GM12878 (cell line): ENCODE data around the gene BRSK2. TPM values are rescaled to one million over a fixed set of nuclear protein-coding genes. Genes with fewer than 3 reads are reported as not detected.

Experiments
- ATAC-seq: fragments of 200-7000 bp; cut with Tn5 transposase; 3 replicates; pipeline ENCODE4 v1.9.1; 2020; ENCODE audit warnings: mild to moderate bottlenecking, moderate library complexity
- BruUV-seq: library from RNA; stranded (reverse); fragments of 400-500 nt; replicated peaks from 2 replicates; lab custom pipeline; 2021; lab: Mats Ljungman, UMichigan
- CTCF ChIA-PET: fragments of 300-600 bp; sonication (Branson Sonifier 250); formaldehyde crosslinking; extraction: SDS; loops from one replicate; lab custom pipeline; 2021; ENCODE audit warnings: inconsistent platforms; lab: Yijun Ruan, JAX
- POLR2A ChIA-PET: fragments of 350-600 bp; formaldehyde crosslinking; extraction: SDS; loops from one replicate; lab custom pipeline; 2021; ENCODE audit warnings: inconsistent platforms; lab: Charles Lee
- RAD21 ChIA-PET: fragments of 300-600 bp; sonication (Branson Sonifier 250); formaldehyde crosslinking; loops from one replicate; lab custom pipeline; 2023; ENCODE audit warnings: antibody characterized with exemption; ENCODE audit not compliant: unreplicated experiment; lab: Charles Lee
- SMC1A ChIA-PET: fragments of 300-600 bp; sonication (Branson Sonifier 250); formaldehyde crosslinking; loops from one replicate; lab custom pipeline; 2023; ENCODE audit not compliant: unreplicated experiment, uncharacterized antibody; lab: Charles Lee
- DNase-seq: peaks from one replicate; pipeline ENCODE4 v3.0.0-alpha.2; 2011; ENCODE audit warnings: low read depth, low spot score
- FAIRE-seq: peaks from 3 replicates; lab custom pipeline; 2011; peaks lifted over from hg19 to GRCh38; lab: Jason Lieb, UNC
- H2AFZ ChIP-seq: 2 replicates; pipeline ENCODE4 v1.6.0; 2011; ENCODE audit warnings: low read depth, low read length, control low read depth; ENCODE audit not compliant: control insufficient read depth
- H3K27ac ChIP-seq: 2 replicates; pipeline ENCODE4 v1.5.1; 2011; ENCODE audit warnings: control low read depth; ENCODE audit not compliant: control insufficient read depth, insufficient read depth
- H3K27me3 ChIP-seq, 2 experiments: replicated peaks in 1 of 2; 2 replicates each; pipeline versions ENCODE4 v1.6.0 to v1.6.1; 2011; ENCODE audit warnings: low read length in 1 of 2; ENCODE audit not compliant: control insufficient read depth in 2 of 2, insufficient read depth in 2 of 2
- H3K36me3 ChIP-seq, 2 experiments: 2 replicates each; pipeline ENCODE4 v1.5.1; 2011; ENCODE audit warnings: low read length in 1 of 2; ENCODE audit not compliant: control insufficient read depth in 2 of 2, insufficient read depth in 2 of 2
- H3K4me1 ChIP-seq: 2 replicates; pipeline ENCODE4 v1.6.1; 2011; ENCODE audit warnings: mild to moderate bottlenecking, low read length, moderate library complexity, mixed read lengths; ENCODE audit not compliant: control insufficient read depth, insufficient read depth
- H3K4me2 ChIP-seq: 2 replicates; pipeline ENCODE4 v1.6.0; 2011; ENCODE audit warnings: control low read depth; ENCODE audit not compliant: control insufficient read depth, insufficient read depth
- H3K4me3 ChIP-seq: fragments of 200-600 bp; sonication (generic); 2 replicates; pipeline ENCODE4 v1.5.1; 2016
- H3K79me2 ChIP-seq: 2 replicates; pipeline ENCODE4 v1.6.0; 2011; ENCODE audit warnings: low read length; ENCODE audit not compliant: control insufficient read depth, insufficient read depth
- H3K9ac ChIP-seq: 2 replicates; pipeline ENCODE4 v1.8.0; 2011; ENCODE audit warnings: low read length, control low read depth, mixed read lengths; ENCODE audit not compliant: control insufficient read depth, insufficient read depth
- H3K9me3 ChIP-seq: replicated peaks from 3 replicates; pipeline ENCODE4 v1.5.1; 2011; ENCODE audit warnings: mild to moderate bottlenecking, low read length; ENCODE audit not compliant: control insufficient read depth, insufficient read depth
- H4K20me1 ChIP-seq: 2 replicates; pipeline ENCODE4 v1.6.0; 2011; ENCODE audit not compliant: control insufficient read depth, insufficient read depth
- CHD1 ChIP-seq: IDR thresholded peaks from 2 replicates; pipeline ENCODE4 v1.6.1; 2012; ENCODE audit warnings: low read depth, low read length, improper control_type of control experiment
- HDGF ChIP-seq: fragments of 450-650 bp; IDR thresholded peaks from 2 replicates; pipeline ENCODE4 v1.6.1; 2016; ENCODE audit warnings: antibody characterized with exemption
- KDM1A ChIP-seq: fragments of 200-600 bp; sonication (generic); IDR thresholded peaks from 2 replicates; pipeline ENCODE4 v1.6.1; 2016; ENCODE audit warnings: borderline replicate concordance
- LARP7 ChIP-seq: fragments of 450-650 bp; IDR thresholded peaks from 2 replicates; pipeline ENCODE4 v1.6.1; 2017; ENCODE audit warnings: mild to moderate bottlenecking
- NFIC ChIP-seq: IDR thresholded peaks from 2 replicates; pipeline ENCODE4 v1.6.1; 2012; ENCODE audit warnings: low read depth, mild to moderate bottlenecking, inconsistent platforms, low read length, moderate library complexity
- NFXL1 ChIP-seq: fragments of 450-650 bp; IDR thresholded peaks from 2 replicates; pipeline ENCODE4 v1.6.1; 2017; ENCODE audit warnings: antibody characterized with exemption, mild to moderate bottlenecking, borderline replicate concordance
- POLR2A ChIP-seq: IDR thresholded peaks from 2 replicates; pipeline ENCODE4 v1.6.1; 2011; ENCODE audit warnings: low read depth, mild to moderate bottlenecking, low read length
- RB1 ChIP-seq: fragments of 450-650 bp; formaldehyde crosslinking; IDR thresholded peaks from 2 replicates; pipeline ENCODE4 v1.6.1; 2017; ENCODE audit warnings: mild to moderate bottlenecking, borderline replicate concordance
- SREBF1 ChIP-seq: IDR thresholded peaks from 2 replicates; pipeline ENCODE4 v1.6.1; 2012; ENCODE audit warnings: mild to moderate bottlenecking, low read length
- TCF12 ChIP-seq: IDR thresholded peaks from 2 replicates; pipeline ENCODE4 v1.6.1; 2011; ENCODE audit warnings: low read depth, mild to moderate bottlenecking, low read length
- ZSCAN29 ChIP-seq: fragments of 450-650 bp; IDR thresholded peaks from 2 replicates; pipeline ENCODE4 v1.6.1; 2017; ENCODE audit warnings: mild to moderate bottlenecking, moderate library complexity
- ZZZ3 ChIP-seq: IDR thresholded peaks from 2 replicates; pipeline ENCODE4 v1.6.1; 2011; ENCODE audit warnings: low read depth; ENCODE audit not compliant: control insufficient read depth, insufficient read length
- WGBS: methylation state at CpG from one replicate; pipeline ENCODE4 v1.1.6; 2016; ENCODE audit warnings: low lambda C conversion rate; ENCODE audit not compliant: insufficient replicate concordance, insufficient coverage; ENCODE audit errors: missing lambda C conversion rate; 5-methylcytosine and 5-hydroxymethylcytosine counted together
- in situ Hi-C: fragments of 300-500 bp; cut with MboI; formaldehyde crosslinking; loops from 9 replicates; pipeline ENCODE4 v1.14.3; 2018; ENCODE audit warnings: mixed read lengths
- intact Hi-C: fragments of 100-400 bp; cut with micrococcal nuclease; formaldehyde crosslinking; loops from one replicate; pipeline ENCODE4 v1.14.2; 2022; ENCODE audit not compliant: unreplicated experiment
- polyA plus RNA-seq, 11 experiments: library from polyadenylated mRNA; depleted of rRNA in 4 of 11; unstranded in 6 of 11; stranded (reverse) in 5 of 11; fragments of >200 nt; fragmentation: Nextera tagmentation in 4 of 11; fragmentation: Illumina TruSeq in 1 of 11; extraction: Ambion mirVana in 4 of 11; extraction: Trizol in 1 of 11; gene quantifications; 1 replicate in 1 of 11; 2 replicates in 10 of 11; pipeline versions ENCODE4 v1.2.1 to v1.2.3, GENCODE V29; 2011 to 2016; ENCODE audit warnings: inconsistent platforms in 2 of 11, missing spikeins in 2 of 11, low read depth in 1 of 11
- total RNA-seq, 4 experiments: library from RNA; depleted of rRNA in 3 of 4; stranded (reverse); fragments of >200 nt in 3 of 4; fragmentation: Illumina TruSeq in 1 of 4; extraction: Trizol in 1 of 4; gene quantifications; 2 replicates each; pipeline versions ENCODE4 v1.2.1 to v1.2.3, GENCODE V29; 2013 to 2021
- TF ChIP-seq, protein P1 (sequence below): fragments of 150-350 bp; IDR thresholded peaks from 2 replicates; pipeline ENCODE4 v1.6.1; 2016; ENCODE audit warnings: low read depth, low read length
- TF ChIP-seq, protein P2 (sequence below): fragments of 450-650 bp; IDR thresholded peaks from 2 replicates; pipeline ENCODE4 v1.6.1; 2014; ENCODE audit warnings: mild to moderate bottlenecking
- TF ChIP-seq, protein P3 (sequence below): fragments of 150-350 bp; IDR thresholded peaks from 2 replicates; pipeline ENCODE4 v1.6.1; 2014; ENCODE audit warnings: mild to moderate bottlenecking, low read depth, low read length
- TF ChIP-seq, protein P4 (sequence below): fragments of 450-650 bp; conservative IDR thresholded peaks from 2 replicates; pipeline ENCODE4 v1.6.1; 2017; ENCODE audit warnings: mild to moderate bottlenecking, moderate library complexity
- TF ChIP-seq, protein P5 (sequence below): IDR thresholded peaks from 2 replicates; pipeline ENCODE4 v1.6.1; 2011; ENCODE audit warnings: low read depth, mild to moderate bottlenecking, low read length, moderate library complexity, borderline replicate concordance; ENCODE audit errors: extremely low read depth

The BRSK2 gene
- total and polyA plus RNA-seq, 10 of the 15 experiments (the other 5 are each of a cell fraction or from before 2014, with no cell fraction given), result 0.13 TPM; not detected in 9

DNA sequence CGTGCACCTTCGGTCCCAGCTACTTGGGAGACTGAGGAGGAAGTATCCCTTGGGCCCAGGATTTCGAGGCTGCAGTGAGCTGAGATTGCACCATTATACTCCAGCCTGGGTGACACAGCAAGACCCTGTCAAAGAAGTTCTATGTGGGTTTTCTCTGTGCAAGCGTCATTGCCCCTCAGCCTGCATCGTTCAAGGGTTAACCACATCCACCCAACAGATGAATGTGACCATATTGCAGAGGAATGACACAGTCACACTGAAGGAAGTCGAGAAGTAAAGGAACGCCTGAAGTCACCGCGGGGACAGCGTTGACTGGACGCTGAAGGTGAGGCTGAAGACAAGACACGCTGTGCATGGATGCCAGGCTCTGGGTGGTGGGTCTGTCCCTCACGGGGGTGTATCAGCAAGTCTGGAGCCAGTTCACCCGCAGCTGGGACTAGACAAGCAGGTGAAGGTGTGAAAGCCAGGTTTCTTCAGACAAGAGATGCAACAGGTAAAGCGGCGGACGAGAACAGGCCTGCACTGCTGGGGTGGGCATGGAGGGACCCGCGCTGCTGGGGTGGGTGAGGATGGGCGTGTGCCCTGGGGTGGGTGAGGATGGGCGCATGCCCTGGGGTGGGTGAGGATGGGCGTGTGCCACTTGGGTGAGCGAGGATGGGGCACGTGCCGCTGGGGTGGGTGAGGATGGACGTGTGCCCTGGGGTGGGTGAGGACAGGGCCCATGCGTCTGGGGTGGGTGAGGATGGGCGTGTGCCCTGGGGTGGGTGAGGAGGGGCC, 43.8 kb upstream of the BRSK2 start:
- Histone ChIP-seq H3K36me3 (no peaks in the 10 kb centered on the region), H3K4me2 (no peak overlapping the region), H3K27ac (no peak overlapping the region), H2AFZ (no peak overlapping the region), H3K9me3 (no peaks in the 10 kb centered on the region), H3K9ac (no peak overlapping the region), H4K20me1 (no peaks in the 10 kb centered on the region), H3K4me1 (no peaks in the 10 kb centered on the region), H3K27me3 (no peaks in the 10 kb centered on the region)
- in situ Hi-C loops (no loop called here), intact Hi-C loops (no loop called here)
- DNase-seq (no peak), ATAC-seq (no peak), FAIRE-seq (no peak)
- ChIA-PET CTCF (no interaction called here), RAD21 (no interaction called here), POLR2A (no interaction called here), SMC1A (no interaction called here)
- 54% methylated on average over 25 of the region's 28 CpGs for WGBS
- no TSS peak for BruUV-seq
- TF ChIP-seq, protein P1, sequence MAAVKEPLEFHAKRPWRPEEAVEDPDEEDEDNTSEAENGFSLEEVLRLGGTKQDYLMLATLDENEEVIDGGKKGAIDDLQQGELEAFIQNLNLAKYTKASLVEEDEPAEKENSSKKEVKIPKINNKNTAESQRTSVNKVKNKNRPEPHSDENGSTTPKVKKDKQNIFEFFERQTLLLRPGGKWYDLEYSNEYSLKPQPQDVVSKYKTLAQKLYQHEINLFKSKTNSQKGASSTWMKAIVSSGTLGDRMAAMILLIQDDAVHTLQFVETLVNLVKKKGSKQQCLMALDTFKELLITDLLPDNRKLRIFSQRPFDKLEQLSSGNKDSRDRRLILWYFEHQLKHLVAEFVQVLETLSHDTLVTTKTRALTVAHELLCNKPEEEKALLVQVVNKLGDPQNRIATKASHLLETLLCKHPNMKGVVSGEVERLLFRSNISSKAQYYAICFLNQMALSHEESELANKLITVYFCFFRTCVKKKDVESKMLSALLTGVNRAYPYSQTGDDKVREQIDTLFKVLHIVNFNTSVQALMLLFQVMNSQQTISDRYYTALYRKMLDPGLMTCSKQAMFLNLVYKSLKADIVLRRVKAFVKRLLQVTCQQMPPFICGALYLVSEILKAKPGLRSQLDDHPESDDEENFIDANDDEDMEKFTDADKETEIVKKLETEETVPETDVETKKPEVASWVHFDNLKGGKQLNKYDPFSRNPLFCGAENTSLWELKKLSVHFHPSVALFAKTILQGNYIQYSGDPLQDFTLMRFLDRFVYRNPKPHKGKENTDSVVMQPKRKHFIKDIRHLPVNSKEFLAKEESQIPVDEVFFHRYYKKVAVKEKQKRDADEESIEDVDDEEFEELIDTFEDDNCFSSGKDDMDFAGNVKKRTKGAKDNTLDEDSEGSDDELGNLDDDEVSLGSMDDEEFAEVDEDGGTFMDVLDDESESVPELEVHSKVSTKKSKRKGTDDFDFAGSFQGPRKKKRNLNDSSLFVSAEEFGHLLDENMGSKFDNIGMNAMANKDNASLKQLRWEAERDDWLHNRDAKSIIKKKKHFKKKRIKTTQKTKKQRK, result no peak
- TF ChIP-seq CHD1 (no peak), KDM1A (no peak), NFIC (no peak), ZSCAN29 (no peak), SREBF1 (no peak), ZZZ3 (no peak), POLR2A (no peak), NFXL1 (no peak), TCF12 (no peak), HDGF (no peak), RB1 (no peak), LARP7 (no peak)
- TF ChIP-seq, protein P2, sequence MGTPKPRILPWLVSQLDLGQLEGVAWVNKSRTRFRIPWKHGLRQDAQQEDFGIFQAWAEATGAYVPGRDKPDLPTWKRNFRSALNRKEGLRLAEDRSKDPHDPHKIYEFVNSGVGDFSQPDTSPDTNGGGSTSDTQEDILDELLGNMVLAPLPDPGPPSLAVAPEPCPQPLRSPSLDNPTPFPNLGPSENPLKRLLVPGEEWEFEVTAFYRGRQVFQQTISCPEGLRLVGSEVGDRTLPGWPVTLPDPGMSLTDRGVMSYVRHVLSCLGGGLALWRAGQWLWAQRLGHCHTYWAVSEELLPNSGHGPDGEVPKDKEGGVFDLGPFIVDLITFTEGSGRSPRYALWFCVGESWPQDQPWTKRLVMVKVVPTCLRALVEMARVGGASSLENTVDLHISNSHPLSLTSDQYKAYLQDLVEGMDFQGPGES, result no peak
- TF ChIP-seq, protein P3, sequence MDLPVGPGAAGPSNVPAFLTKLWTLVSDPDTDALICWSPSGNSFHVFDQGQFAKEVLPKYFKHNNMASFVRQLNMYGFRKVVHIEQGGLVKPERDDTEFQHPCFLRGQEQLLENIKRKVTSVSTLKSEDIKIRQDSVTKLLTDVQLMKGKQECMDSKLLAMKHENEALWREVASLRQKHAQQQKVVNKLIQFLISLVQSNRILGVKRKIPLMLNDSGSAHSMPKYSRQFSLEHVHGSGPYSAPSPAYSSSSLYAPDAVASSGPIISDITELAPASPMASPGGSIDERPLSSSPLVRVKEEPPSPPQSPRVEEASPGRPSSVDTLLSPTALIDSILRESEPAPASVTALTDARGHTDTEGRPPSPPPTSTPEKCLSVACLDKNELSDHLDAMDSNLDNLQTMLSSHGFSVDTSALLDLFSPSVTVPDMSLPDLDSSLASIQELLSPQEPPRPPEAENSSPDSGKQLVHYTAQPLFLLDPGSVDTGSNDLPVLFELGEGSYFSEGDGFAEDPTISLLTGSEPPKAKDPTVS, result no peak
- TF ChIP-seq, protein P4, sequence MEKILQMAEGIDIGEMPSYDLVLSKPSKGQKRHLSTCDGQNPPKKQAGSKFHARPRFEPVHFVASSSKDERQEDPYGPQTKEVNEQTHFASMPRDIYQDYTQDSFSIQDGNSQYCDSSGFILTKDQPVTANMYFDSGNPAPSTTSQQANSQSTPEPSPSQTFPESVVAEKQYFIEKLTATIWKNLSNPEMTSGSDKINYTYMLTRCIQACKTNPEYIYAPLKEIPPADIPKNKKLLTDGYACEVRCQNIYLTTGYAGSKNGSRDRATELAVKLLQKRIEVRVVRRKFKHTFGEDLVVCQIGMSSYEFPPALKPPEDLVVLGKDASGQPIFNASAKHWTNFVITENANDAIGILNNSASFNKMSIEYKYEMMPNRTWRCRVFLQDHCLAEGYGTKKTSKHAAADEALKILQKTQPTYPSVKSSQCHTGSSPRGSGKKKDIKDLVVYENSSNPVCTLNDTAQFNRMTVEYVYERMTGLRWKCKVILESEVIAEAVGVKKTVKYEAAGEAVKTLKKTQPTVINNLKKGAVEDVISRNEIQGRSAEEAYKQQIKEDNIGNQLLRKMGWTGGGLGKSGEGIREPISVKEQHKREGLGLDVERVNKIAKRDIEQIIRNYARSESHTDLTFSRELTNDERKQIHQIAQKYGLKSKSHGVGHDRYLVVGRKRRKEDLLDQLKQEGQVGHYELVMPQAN, result no peak
- TF ChIP-seq, protein P5, sequence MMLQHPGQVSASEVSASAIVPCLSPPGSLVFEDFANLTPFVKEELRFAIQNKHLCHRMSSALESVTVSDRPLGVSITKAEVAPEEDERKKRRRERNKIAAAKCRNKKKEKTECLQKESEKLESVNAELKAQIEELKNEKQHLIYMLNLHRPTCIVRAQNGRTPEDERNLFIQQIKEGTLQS, result no peak
- TF ChIP-seq, all 136 proteins: peak for 0
- no peak overlapping the region for H3K4me3 ChIP-seq
- no peaks in the 10 kb centered on the region for H3K79me2 ChIP-seq
